ENCODE measurements around the gene HOXD3. TPM values are rescaled to one million over a fixed set of nuclear protein-coding genes. Genes with fewer than 3 reads are reported as not detected.
A peak's percentile ranks its signal among the peaks of the same experiment; 100 is the strongest.

HOXD3 gene
- polyA plus RNA-seq, 2 of the 4 experiments (the other 2 are of a cell fraction): 0.18 to 0.27 TPM

DNA sequence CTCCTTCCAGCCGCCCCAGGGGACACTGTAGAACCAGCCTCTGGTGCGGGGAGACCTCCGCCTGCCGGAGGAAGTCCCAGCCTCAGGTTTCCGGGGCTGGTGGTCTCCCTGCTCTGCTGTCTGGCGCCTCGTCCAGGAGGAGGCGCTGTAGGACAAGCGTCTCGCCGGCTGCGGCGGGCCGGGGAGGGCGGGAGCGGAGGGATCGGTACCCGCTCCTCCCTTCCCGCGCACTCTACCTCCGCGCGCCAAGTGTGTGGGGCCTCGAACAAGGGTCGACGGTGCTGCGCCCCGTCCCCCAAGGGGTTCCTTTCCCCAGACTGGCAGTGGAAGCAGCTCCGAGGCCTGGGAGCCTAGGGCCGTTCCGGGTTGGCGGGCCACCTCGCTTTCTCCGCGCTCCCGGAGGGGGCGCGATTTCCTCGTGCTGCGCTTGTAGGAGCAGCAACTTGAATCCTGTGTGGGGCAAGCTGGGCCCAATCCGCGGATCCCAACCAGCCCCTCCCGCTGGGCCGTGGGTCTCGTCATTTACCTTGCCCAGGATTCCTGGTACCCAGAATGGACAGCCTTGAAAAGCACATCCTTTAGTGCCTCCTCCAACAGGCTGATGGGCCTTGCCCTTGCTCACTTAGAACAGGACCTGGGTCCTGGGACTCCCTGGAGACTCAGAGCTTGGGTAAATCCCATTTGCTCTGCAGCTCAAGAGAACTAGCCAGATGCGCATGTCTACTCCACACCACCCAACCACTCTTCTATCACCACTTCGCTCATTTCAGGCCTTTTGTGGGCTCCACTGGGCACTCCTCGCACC lies 16.4 kb upstream of the HOXD3 start:
- Histone ChIP-seq H3K4me2 (peak overlapping the region; percentile 77), H3K4me1 (no peaks in the 10 kb centered on the region), H3K4me3 (peak overlapping the region; percentile 49), H3K27ac (peak overlapping the region; percentile 87 to 99), H3K9me3 (no peaks in the 10 kb centered on the region)
- FAIRE-seq (no peak), ATAC-seq (peak; percentile 89 to 96), DNase-seq (ENCODE audit: low read depth in 1 of 2, low spot score in 1 of 2) (peak; percentile 84 to 85)
- WGBS (ENCODE audit: missing lambda C conversion rate): 16% methylated on average over 22 of the region's 48 CpGs
- CTCF ChIA-PET: interaction anchor here (0.6 to 11.6 kb wide), 104 partner anchors 9 to 1415 kb away, joined by 3 to 216 read pairs (median 5); partner anchors contain the start of genes HOXD1, HOXD3 and HOXD4
- POLR2A ChIA-PET: interaction anchor here (0.6 to 2.2 kb wide), 5 partner anchors 14 to 511 kb away, joined by 3 to 9 read pairs (median 7); no protein-coding TSS in a partner anchor
- no peak for TF ChIP-seq CHD2 (IDR thresholded peaks at IDR 0.05; ENCODE audit: low read length, partially characterized antibody)
- TF ChIP-seq HEYL (CRISPR knock-in tag; IDR thresholded peaks at IDR 0.05): no peak
- TF ChIP-seq, protein P1, sequence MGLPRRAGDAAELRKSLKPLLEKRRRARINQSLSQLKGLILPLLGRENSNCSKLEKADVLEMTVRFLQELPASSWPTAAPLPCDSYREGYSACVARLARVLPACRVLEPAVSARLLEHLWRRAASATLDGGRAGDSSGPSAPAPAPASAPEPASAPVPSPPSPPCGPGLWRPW (IDR thresholded peaks at IDR 0.05): no peak
- TF ChIP-seq KDM5A (IDR thresholded peaks at IDR 0.05): peak; percentile 59; the same call in 1 of the 2 replicates
- TF ChIP-seq HDAC2 (IDR thresholded peaks at IDR 0.05): no peak
- TF ChIP-seq CBX8 (IDR thresholded peaks at IDR 0.05): no peak
- no peak for TF ChIP-seq FOSL2 (IDR thresholded peaks at IDR 0.05)
- no peak for TF ChIP-seq FOSL2 (CRISPR knock-in tag; IDR thresholded peaks at IDR 0.05)
- TF ChIP-seq CEBPB (IDR thresholded peaks at IDR 0.05): no peak
- TF ChIP-seq, protein P2, sequence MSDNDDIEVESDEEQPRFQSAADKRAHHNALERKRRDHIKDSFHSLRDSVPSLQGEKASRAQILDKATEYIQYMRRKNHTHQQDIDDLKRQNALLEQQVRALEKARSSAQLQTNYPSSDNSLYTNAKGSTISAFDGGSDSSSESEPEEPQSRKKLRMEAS (IDR thresholded peaks at IDR 0.05): peak; percentile 88
- no peak for TF ChIP-seq ZC3H11A (IDR thresholded peaks at IDR 0.05)
- TF ChIP-seq EP300 (IDR thresholded peaks at IDR 0.05): no peak
- no peak for TF ChIP-seq HOXB13 (CRISPR knock-in tag; IDR thresholded peaks at IDR 0.05; ENCODE audit: low read depth)
- TF ChIP-seq PHF8 (IDR thresholded peaks at IDR 0.05; ENCODE audit: borderline replicate concordance, low read depth): 0 out of 2 replicates have a peak, but pooled peaks have one; percentile 43
- TF ChIP-seq ZSCAN20 (CRISPR knock-in tag; IDR thresholded peaks at IDR 0.05): no peak
- TF ChIP-seq POLR2A (IDR thresholded peaks at IDR 0.05; ENCODE audit: low read length): peak; percentile 32; the same call in 1 of the 2 replicates
- TF ChIP-seq, protein P3, sequence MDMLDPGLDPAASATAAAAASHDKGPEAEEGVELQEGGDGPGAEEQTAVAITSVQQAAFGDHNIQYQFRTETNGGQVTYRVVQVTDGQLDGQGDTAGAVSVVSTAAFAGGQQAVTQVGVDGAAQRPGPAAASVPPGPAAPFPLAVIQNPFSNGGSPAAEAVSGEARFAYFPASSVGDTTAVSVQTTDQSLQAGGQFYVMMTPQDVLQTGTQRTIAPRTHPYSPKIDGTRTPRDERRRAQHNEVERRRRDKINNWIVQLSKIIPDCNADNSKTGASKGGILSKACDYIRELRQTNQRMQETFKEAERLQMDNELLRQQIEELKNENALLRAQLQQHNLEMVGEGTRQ (IDR thresholded peaks at IDR 0.05): no peak
- peak; percentile 99 for TF ChIP-seq SMC3 (IDR thresholded peaks at IDR 0.05)
- peak; percentile 90 to 100 for TF ChIP-seq RAD21 (conservative IDR thresholded peaks at IDR 0.05 in 1 of 2, IDR thresholded peaks at IDR 0.05 in 1 of 2)
- no peak for TF ChIP-seq NFE2L2 (conservative IDR thresholded peaks at IDR 0.05; ENCODE audit: low read length)
- TF ChIP-seq MAFK (IDR thresholded peaks at IDR 0.05; ENCODE audit: partially characterized antibody): no peak
- no peak for TF ChIP-seq ZNF302 (CRISPR knock-in tag; IDR thresholded peaks at IDR 0.05)
- no peak for TF ChIP-seq JUNB (IDR thresholded peaks at IDR 0.05)
- TF ChIP-seq, protein P4, sequence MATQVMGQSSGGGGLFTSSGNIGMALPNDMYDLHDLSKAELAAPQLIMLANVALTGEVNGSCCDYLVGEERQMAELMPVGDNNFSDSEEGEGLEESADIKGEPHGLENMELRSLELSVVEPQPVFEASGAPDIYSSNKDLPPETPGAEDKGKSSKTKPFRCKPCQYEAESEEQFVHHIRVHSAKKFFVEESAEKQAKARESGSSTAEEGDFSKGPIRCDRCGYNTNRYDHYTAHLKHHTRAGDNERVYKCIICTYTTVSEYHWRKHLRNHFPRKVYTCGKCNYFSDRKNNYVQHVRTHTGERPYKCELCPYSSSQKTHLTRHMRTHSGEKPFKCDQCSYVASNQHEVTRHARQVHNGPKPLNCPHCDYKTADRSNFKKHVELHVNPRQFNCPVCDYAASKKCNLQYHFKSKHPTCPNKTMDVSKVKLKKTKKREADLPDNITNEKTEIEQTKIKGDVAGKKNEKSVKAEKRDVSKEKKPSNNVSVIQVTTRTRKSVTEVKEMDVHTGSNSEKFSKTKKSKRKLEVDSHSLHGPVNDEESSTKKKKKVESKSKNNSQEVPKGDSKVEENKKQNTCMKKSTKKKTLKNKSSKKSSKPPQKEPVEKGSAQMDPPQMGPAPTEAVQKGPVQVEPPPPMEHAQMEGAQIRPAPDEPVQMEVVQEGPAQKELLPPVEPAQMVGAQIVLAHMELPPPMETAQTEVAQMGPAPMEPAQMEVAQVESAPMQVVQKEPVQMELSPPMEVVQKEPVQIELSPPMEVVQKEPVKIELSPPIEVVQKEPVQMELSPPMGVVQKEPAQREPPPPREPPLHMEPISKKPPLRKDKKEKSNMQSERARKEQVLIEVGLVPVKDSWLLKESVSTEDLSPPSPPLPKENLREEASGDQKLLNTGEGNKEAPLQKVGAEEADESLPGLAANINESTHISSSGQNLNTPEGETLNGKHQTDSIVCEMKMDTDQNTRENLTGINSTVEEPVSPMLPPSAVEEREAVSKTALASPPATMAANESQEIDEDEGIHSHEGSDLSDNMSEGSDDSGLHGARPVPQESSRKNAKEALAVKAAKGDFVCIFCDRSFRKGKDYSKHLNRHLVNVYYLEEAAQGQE (IDR thresholded peaks at IDR 0.05): no peak
- TF ChIP-seq KDM1A (IDR thresholded peaks at IDR 0.05; ENCODE audit: low read depth): no peak
- TF ChIP-seq EHMT2 (IDR thresholded peaks at IDR 0.05; ENCODE audit: low read depth): no peak
- TF ChIP-seq, protein P5, sequence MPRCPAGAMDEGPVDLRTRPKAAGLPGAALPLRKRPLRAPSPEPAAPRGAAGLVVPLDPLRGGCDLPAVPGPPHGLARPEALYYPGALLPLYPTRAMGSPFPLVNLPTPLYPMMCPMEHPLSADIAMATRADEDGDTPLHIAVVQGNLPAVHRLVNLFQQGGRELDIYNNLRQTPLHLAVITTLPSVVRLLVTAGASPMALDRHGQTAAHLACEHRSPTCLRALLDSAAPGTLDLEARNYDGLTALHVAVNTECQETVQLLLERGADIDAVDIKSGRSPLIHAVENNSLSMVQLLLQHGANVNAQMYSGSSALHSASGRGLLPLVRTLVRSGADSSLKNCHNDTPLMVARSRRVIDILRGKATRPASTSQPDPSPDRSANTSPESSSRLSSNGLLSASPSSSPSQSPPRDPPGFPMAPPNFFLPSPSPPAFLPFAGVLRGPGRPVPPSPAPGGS (IDR thresholded peaks at IDR 0.05): no peak
- TF ChIP-seq HOXA7 (CRISPR knock-in tag; IDR thresholded peaks at IDR 0.05): no peak
- TF ChIP-seq, protein P6, sequence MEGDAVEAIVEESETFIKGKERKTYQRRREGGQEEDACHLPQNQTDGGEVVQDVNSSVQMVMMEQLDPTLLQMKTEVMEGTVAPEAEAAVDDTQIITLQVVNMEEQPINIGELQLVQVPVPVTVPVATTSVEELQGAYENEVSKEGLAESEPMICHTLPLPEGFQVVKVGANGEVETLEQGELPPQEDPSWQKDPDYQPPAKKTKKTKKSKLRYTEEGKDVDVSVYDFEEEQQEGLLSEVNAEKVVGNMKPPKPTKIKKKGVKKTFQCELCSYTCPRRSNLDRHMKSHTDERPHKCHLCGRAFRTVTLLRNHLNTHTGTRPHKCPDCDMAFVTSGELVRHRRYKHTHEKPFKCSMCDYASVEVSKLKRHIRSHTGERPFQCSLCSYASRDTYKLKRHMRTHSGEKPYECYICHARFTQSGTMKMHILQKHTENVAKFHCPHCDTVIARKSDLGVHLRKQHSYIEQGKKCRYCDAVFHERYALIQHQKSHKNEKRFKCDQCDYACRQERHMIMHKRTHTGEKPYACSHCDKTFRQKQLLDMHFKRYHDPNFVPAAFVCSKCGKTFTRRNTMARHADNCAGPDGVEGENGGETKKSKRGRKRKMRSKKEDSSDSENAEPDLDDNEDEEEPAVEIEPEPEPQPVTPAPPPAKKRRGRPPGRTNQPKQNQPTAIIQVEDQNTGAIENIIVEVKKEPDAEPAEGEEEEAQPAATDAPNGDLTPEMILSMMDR (IDR thresholded peaks at IDR 0.05): peak; percentile 100
- no peak for TF ChIP-seq EHF (CRISPR knock-in tag; IDR thresholded peaks at IDR 0.05)
- no peak for TF ChIP-seq RCOR1 (IDR thresholded peaks at IDR 0.05; ENCODE audit: low read depth, low read length)
- TF ChIP-seq NR3C1 (IDR thresholded peaks at IDR 0.05): no peak
- TF ChIP-seq HOXB5 (CRISPR knock-in tag; IDR thresholded peaks at IDR 0.05): no peak
- no peak for TF ChIP-seq RARB (CRISPR knock-in tag; IDR thresholded peaks at IDR 0.05)
- no peak for TF ChIP-seq CHD4 (IDR thresholded peaks at IDR 0.05; ENCODE audit: borderline replicate concordance)
- no peak for TF ChIP-seq ESRRA (IDR thresholded peaks at IDR 0.05; ENCODE audit: borderline replicate concordance, low read length)

All from A549 (cell line).